ENCODE measurements around the gene SEMA4D.

- TF ChIP-seq POLR2A (IDR thresholded peaks at IDR 0.05) = no peak
- no peak for TF ChIP-seq CTCF (IDR thresholded peaks at IDR 0.05)
- no peak for TF ChIP-seq POLR2AphosphoS5 (IDR thresholded peaks at IDR 0.05)
Measured at GRCh38 chr9:89462199-89462598, 35.7 kb downstream of the SEMA4D start.
